Measurements from ENCODE around the gene HOXB9. TPM values are rescaled to one million over a fixed set of nuclear protein-coding genes. Genes with fewer than 3 reads are reported as not detected.
A peak's percentile ranks its signal among the peaks of the same experiment; 100 is the strongest.

Gene HOXB9
- total RNA-seq, 2 experiments from 2014 or later = 0.11 to 0.23 TPM

- Mint-ChIP-seq H3K36me3 (no peaks in the 10 kb centered on the region), H3K27me3 (peaks cover 84% of the 10 kb centered on the region), H3K9me3 (no peaks in the 10 kb centered on the region), H3K27ac (no peak overlapping the region), H3K4me3 (no peak overlapping the region), H3K4me1 (peaks cover 13% of the 10 kb centered on the region)
- ATAC-seq (ENCODE audit: low read depth) (no peak), DNase-seq (no peak)
- POLR2A ChIA-PET = no interaction called here
These were observed 2.0 kb downstream of the HOXB9 start for GRCh38 chr17:48624118-48624517.

DNA sequence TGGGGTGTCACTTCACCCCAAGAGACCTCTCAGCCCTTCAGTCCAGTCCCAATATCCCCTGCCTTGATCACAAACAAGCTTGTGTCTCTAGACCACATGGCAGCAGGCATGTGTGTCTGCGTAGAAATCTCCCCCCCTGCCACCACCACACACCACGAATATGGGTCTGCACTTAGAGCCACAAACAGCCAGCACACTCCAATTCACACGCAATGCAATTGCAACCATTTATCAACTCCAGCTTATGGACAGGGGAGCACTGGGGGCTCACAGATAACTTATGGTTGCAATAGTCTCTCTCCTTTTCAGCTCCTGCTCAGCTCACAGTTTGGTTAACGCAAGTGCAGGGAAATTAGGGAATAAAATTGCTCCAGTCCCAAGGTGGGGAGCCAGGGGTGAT, 2.6 kb downstream of the HOXB9 start:
- POLR2A ChIA-PET = no interaction called here
- H3K4me1 Mint-ChIP-seq = peaks cover 15% of the 10 kb centered on the region
- no peak overlapping the region for H3K27ac Mint-ChIP-seq
- DNase-seq (no peak), ATAC-seq (ENCODE audit: low read depth) (no peak)
- peaks cover 84% of the 10 kb centered on the region for H3K27me3 Mint-ChIP-seq
- H3K4me3 Mint-ChIP-seq = no peak overlapping the region
- no peaks in the 10 kb centered on the region for H3K36me3 Mint-ChIP-seq
- no peaks in the 10 kb centered on the region for H3K9me3 Mint-ChIP-seq

- no peaks in the 10 kb centered on the region for H3K36me3 Mint-ChIP-seq
- POLR2A ChIA-PET = no interaction called here
- ATAC-seq (ENCODE audit: low read depth) (no peak), DNase-seq (no peak)
- H3K4me3 Mint-ChIP-seq = no peak overlapping the region
- H3K27me3 Mint-ChIP-seq = peaks cover 84% of the 10 kb centered on the region
- peaks cover 19% of the 10 kb centered on the region for H3K4me1 Mint-ChIP-seq
- H3K9me3 Mint-ChIP-seq = no peaks in the 10 kb centered on the region
- H3K27ac Mint-ChIP-seq = no peak overlapping the region
These were observed 3.3 kb downstream of the HOXB9 start for GRCh38 chr17:48622857-48623256.

DNA sequence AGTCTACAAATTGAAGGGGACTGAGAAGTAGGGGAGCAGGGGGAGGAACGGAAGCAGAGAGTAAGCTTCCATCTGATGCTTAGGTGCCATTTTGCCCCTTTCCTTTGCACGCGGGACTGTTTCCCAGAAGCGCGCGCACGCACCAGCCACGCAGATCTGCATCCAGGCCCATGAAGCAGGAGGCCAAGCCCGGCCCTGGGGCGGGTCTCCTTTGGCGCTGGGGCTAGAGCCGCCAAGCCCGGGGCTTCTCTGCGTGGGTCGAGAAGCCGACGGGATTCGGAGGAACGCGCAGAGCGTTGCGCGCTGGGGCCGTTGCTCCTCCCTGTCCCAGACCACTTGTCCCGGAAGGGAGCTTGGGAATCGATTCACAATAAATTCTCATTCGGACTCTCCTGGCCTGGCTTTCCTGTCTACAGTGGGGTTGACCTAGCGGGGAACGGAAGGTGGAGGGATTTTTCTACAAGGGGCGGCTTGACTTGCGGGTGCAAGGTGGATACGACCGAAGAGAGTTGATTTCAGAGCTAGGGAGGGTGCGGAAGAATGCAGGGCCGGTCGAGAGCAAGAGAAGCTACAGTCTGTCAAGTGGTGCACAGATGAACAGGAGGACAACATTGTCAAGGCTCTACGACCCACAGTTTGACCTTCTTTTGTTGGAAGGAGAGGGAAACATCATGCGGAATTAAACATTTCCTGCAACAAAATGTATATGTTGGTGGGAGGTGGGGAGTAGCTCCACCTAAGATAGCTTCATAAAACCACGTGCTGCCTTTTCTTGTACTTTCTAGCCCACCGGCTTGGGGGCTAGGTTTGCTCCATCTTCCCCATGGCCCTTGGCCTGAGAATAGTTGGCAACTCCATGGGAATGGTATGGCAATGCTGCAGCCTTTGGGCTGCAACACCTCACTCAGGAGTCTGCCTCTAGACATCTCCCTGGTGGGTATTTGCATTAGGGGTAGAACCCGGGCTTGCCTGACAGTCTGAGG, 4.5 kb downstream of the HOXB9 start:
- Mint-ChIP-seq H3K27ac (no peak overlapping the region), H3K4me1 (peaks cover 20% of the 10 kb centered on the region), H3K4me3 (no peak overlapping the region), H3K9me3 (no peaks in the 10 kb centered on the region), H3K36me3 (no peaks in the 10 kb centered on the region), H3K27me3 (peaks cover 84% of the 10 kb centered on the region)
- POLR2A ChIA-PET = no interaction called here
- ATAC-seq (ENCODE audit: low read depth) (no peak), DNase-seq (no peak)

- H3K27me3 Mint-ChIP-seq = peaks cover 87% of the 10 kb centered on the region
- POLR2A ChIA-PET = interaction anchor here (0.6 kb wide), 1 partner anchor 577 kb away, joined by 3 read pairs; no protein-coding TSS in a partner anchor
These were observed 5.6 kb downstream of the HOXB9 start for GRCh38 chr17:48620461-48621139.

GRCh38 chr17:48619826-48620449, 6.2 kb downstream of the HOXB9 start:
- H3K4me3 Mint-ChIP-seq = peak overlapping the region; percentile 11
- no peak for DNase-seq

More at GRCh38 chr17:48620461-48621139, 5.6 kb downstream of the HOXB9 start:
- Mint-ChIP-seq H3K36me3 (no peaks in the 10 kb centered on the region), H3K4me1 (peaks cover 16% of the 10 kb centered on the region), H3K9me3 (no peaks in the 10 kb centered on the region), H3K27ac (no peak overlapping the region), H3K4me3 (no peak overlapping the region)
- ATAC-seq (ENCODE audit: low read depth) (no peak), DNase-seq (no peak)

GRCh38 chr17:48618256-48618896, 7.8 kb downstream of the HOXB9 start:
- Mint-ChIP-seq H3K36me3 (no peaks in the 10 kb centered on the region), H3K27me3 (peaks cover 92% of the 10 kb centered on the region), H3K9me3 (no peaks in the 10 kb centered on the region), H3K27ac (no peak overlapping the region), H3K4me1 (peaks cover 22% of the 10 kb centered on the region), H3K4me3 (peak overlapping the region; percentile 56)
- ATAC-seq (ENCODE audit: low read depth) (peak; percentile 69), DNase-seq (peak; percentile 84)
- POLR2A ChIA-PET = interaction anchor here (1.0 kb wide), 1 partner anchor 119 kb away, joined by 3 read pairs; no protein-coding TSS in a partner anchor

More at GRCh38 chr17:48619826-48620449, 6.2 kb downstream of the HOXB9 start:
- Mint-ChIP-seq H3K27me3 (peaks cover 90% of the 10 kb centered on the region), H3K36me3 (no peaks in the 10 kb centered on the region), H3K4me1 (peaks cover 16% of the 10 kb centered on the region), H3K9me3 (no peaks in the 10 kb centered on the region), H3K27ac (no peak overlapping the region)
- no peak for ATAC-seq (ENCODE audit: low read depth)
- POLR2A ChIA-PET = interaction anchor here (0.6 kb wide), 1 partner anchor 576 kb away, joined by 3 read pairs; no protein-coding TSS in a partner anchor

DNA sequence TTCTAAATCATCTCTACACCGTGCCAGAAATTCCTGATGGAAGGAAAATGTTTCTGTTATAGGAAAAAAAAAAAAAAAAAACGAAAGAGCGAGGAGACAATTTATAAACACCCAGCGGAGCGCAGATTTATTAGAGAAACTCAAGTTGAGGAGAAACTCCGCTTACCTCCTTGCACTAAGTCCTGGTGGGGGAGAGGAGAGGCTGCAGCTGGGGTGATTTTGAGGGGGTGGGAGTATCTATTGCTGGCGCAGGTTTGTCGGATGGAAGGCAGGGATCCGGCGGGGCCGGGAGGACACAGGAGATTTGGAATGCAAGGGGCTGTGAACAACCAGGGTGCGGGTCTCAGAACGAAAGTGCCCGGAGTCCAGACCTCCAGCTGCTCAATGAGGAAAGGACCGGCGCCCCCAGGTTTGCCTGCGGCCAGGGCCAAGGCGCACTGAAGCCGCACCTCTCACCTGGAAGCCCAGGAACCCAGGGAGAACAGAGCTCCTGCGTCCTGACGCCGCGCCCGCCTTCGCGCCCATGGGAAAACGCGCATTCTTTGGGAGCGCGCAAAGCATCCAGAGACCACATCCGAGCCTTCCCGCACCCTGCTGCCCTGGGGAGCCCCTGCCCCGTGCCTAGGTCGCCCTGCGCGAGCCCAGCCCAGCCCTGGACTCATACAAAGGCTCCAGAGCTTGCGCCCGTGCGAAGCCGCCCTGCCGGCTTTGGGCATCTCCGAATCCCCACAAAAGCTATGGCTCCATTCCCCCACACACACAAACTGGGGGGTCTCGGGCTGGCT, 8.5 kb downstream of the HOXB9 start:
- Mint-ChIP-seq H3K9me3 (no peaks in the 10 kb centered on the region), H3K36me3 (no peaks in the 10 kb centered on the region), H3K4me1 (peaks cover 26% of the 10 kb centered on the region), H3K27me3 (peaks cover 90% of the 10 kb centered on the region), H3K4me3 (no peak overlapping the region), H3K27ac (no peak overlapping the region)
- no peak for ATAC-seq (ENCODE audit: low read depth)
- no peak for DNase-seq
- POLR2A ChIA-PET = interaction anchor here (1.0 kb wide), 1 partner anchor 120 kb away, joined by 3 read pairs; no protein-coding TSS in a partner anchor

DNA sequence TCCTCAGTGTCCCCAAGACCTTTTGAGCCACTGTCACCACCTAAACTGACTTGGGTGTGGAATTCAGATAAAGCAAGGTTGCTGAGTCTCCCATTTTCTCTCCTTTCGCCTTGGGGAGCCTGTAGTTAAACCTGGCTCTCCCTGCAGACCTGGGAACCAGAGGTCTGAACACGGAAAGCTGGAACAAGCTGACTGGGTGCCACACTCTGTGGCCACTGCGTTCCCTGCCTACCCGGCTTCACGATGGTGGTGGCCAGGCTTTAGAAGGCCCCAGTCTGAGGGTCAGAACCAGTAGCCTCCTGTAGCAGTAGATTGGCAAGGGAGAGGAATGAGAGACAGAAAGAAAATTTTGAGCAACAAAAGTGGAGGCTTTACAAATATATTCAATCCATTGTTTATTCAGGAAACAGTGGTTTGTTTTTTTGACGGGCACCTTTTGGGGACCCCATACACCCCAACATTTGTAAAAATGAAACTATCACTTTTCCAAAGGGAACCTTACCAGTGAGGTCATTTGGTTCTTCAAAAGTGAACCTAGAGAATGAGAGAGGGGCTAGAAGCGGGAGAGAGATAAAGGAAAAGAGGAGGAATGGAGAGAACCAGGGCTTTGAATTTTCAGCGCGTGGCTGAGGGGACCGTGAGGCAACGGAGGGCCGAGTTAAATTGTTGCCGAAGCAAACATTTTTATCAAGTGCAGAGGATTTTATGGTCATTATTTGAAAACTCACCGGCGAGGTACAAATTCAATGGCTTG, 9.3 kb downstream of the HOXB9 start:
- no peak for DNase-seq
- Mint-ChIP-seq H3K27me3 (peaks cover 87% of the 10 kb centered on the region), H3K36me3 (no peaks in the 10 kb centered on the region), H3K4me1 (peaks cover 29% of the 10 kb centered on the region), H3K4me3 (no peak overlapping the region), H3K9me3 (no peaks in the 10 kb centered on the region), H3K27ac (no peak overlapping the region)
- ATAC-seq (ENCODE audit: low read depth) = no peak
- POLR2A ChIA-PET = no interaction called here

- DNase-seq (no peak), ATAC-seq (ENCODE audit: low read depth) (no peak)
- Mint-ChIP-seq H3K27me3 (peaks cover 87% of the 10 kb centered on the region), H3K4me3 (no peak overlapping the region), H3K4me1 (peaks cover 35% of the 10 kb centered on the region), H3K36me3 (no peaks in the 10 kb centered on the region), H3K27ac (no peak overlapping the region), H3K9me3 (no peaks in the 10 kb centered on the region)
- POLR2A ChIA-PET = no interaction called here
These were observed 10.0 kb downstream of the HOXB9 start for GRCh38 chr17:48615963-48616716.
